Measurements from ENCODE around the gene TRIM59. TPM values are rescaled to one million over a fixed set of nuclear protein-coding genes. Genes with fewer than 3 reads are reported as not detected.
A peak's percentile ranks its signal among the peaks of the same experiment; 100 is the strongest.
"Not testable (repeated sequence)": the region's sequence is repeated elsewhere in the genome, so short reads cannot be mapped to it uniquely, and the experiment has no call there.

TRIM59 gene
- polyA plus RNA-seq, 5 donors: 15.2 to 35.3 (median 23.7) TPM

GRCh38 chr3:160459450-160459970, 9.9 kb upstream of the TRIM59 start:
- no peak for DNase-seq

- no peak for DNase-seq
Measured at GRCh38 chr3:160458151-160458550, 8.6 kb upstream of the TRIM59 start.

GRCh38 chr3:160455846-160456245, 6.3 kb upstream of the TRIM59 start:
- no peak for DNase-seq

GRCh38 chr3:160454995-160455394, 5.4 kb upstream of the TRIM59 start:
- DNase-seq: no peak

- not testable (repeated sequence) for DNase-seq
Measured at GRCh38 chr3:160452251-160452650, 2.7 kb upstream of the TRIM59 start.

GRCh38 chr3:160451602-160452001, 2.0 kb upstream of the TRIM59 start:
- no peak for DNase-seq

- no peak for DNase-seq
Measured at GRCh38 chr3:160450846-160451245, 1.3 kb upstream of the TRIM59 start.

- DNase-seq: peak in 1 of 2 donors; percentile 42
Measured at GRCh38 chr3:160448845-160449635, 546 bp downstream of the TRIM59 start.

GRCh38 chr3:160447544-160447943, 2.0 kb downstream of the TRIM59 start:
- DNase-seq: peak in 1 of 2 donors; percentile 10

- no peak for DNase-seq
Measured at GRCh38 chr3:160446522-160447056, 3.0 kb downstream of the TRIM59 start.

GRCh38 chr3:160445854-160446253, 3.7 kb downstream of the TRIM59 start:
- DNase-seq: no peak

- no peak for DNase-seq
Measured at GRCh38 chr3:160444411-160444810, 5.2 kb downstream of the TRIM59 start.

- no peak for DNase-seq
Measured at GRCh38 chr3:160440687-160441086, 8.9 kb downstream of the TRIM59 start.

- no peak for DNase-seq
Measured at GRCh38 chr3:160437083-160437455, 12.5 kb downstream of the TRIM59 start.

- no peak for DNase-seq
Measured at GRCh38 chr3:160435747-160436146, 13.8 kb downstream of the TRIM59 start.

- no peak for DNase-seq
Measured at GRCh38 chr3:160435095-160435494, 14.5 kb downstream of the TRIM59 start.

- DNase-seq: no peak
Measured at GRCh38 chr3:160434071-160434470, 15.5 kb downstream of the TRIM59 start.

- no peak for DNase-seq
Measured at GRCh38 chr3:160427832-160428424, 21.7 kb downstream of the TRIM59 start.

- DNase-seq: no peak
Measured at GRCh38 chr3:160417311-160417710, 32.3 kb downstream of the TRIM59 start.

- DNase-seq: peak; percentile 47 to 66
Measured at GRCh38 chr3:160413613-160414248, 35.9 kb downstream of the TRIM59 start.

- no peak for DNase-seq
Measured at GRCh38 chr3:160412477-160412876, 37.1 kb downstream of the TRIM59 start.

- no peak for DNase-seq
Measured at GRCh38 chr3:160409812-160410610, 39.6 kb downstream of the TRIM59 start.

All from right lung (tissue), 5 donors.